H1 (cell line): Measurements from ENCODE around the gene ATP2A3. TPM values are rescaled to one million over a fixed set of nuclear protein-coding genes. Genes with fewer than 3 reads are reported as not detected.

ENCODE experiments used
- CTCF ChIA-PET: fragments of 300-600 bp; sonication (Branson Sonifier 250); formaldehyde crosslinking; loops from one replicate; lab custom pipeline; 2021; ENCODE audit not compliant: partially characterized antibody; lab: Charles Lee
- POLR2A ChIA-PET: fragments of 300-600 bp; sonication (Branson Sonifier 250); formaldehyde crosslinking; loops from one replicate; lab custom pipeline; 2021; ENCODE audit warnings: inconsistent platforms; ENCODE audit not compliant: partially characterized antibody; lab: Charles Lee
- DNase-seq, 2 experiments: peaks; one replicate each; pipeline versions ENCODE4 v3.0.0 to v3.0.0-alpha.2; 2010 to 2022; ENCODE audit warnings: low spot score in 2 of 2, low read depth in 1 of 2, mixed read lengths in 1 of 2
- FAIRE-seq: peaks from 2 replicates; lab custom pipeline; 2011; peaks lifted over from hg19 to GRCh38; lab: Jason Lieb, UNC
- H2AFZ ChIP-seq: 2 replicates; pipeline ENCODE4 v1.8.1; 2012; ENCODE audit warnings: low read length, inconsistent platforms
- H2AK5ac ChIP-seq: 2 replicates; pipeline ENCODE4 v1.6.1; 2013; ENCODE audit warnings: low read depth, low read length
- H2BK120ac ChIP-seq: replicated peaks from 2 replicates; pipeline ENCODE3; 2013; ENCODE audit warnings: low read depth, low read length, inconsistent platforms
- H2BK12ac ChIP-seq: 2 replicates; pipeline ENCODE4 v1.6.1; 2013; ENCODE audit warnings: low read depth, low read length
- H2BK15ac ChIP-seq: 2 replicates; pipeline ENCODE4 v1.6.1; 2013; ENCODE audit warnings: low read length
- H2BK20ac ChIP-seq: 2 replicates; pipeline ENCODE4 v1.6.1; 2013; ENCODE audit warnings: low read length
- H2BK5ac ChIP-seq: 2 replicates; pipeline ENCODE4 v1.6.1; 2013; ENCODE audit warnings: low read depth, low read length
- H3K14ac ChIP-seq: 2 replicates; pipeline ENCODE4 v1.6.1; 2013; ENCODE audit warnings: inconsistent platforms; ENCODE audit not compliant: insufficient read length
- H3K18ac ChIP-seq: 2 replicates; pipeline ENCODE4 v1.6.1; 2013; ENCODE audit warnings: low read length; ENCODE audit errors: extremely low read depth
- H3K23ac ChIP-seq: 2 replicates; pipeline ENCODE4 v1.6.1; 2013; ENCODE audit warnings: inconsistent platforms; ENCODE audit not compliant: insufficient read length
- H3K23me2 ChIP-seq: 2 replicates; pipeline ENCODE4 v1.6.1; 2013; ENCODE audit warnings: low read depth, low read length
- H3K27ac ChIP-seq: 2 replicates; pipeline ENCODE4 v1.6.1; 2011; ENCODE audit warnings: low read depth, low read length, inconsistent platforms
- H3K27me3 ChIP-seq, 4 experiments: replicated peaks in 1 of 4; 1 replicate in 1 of 4; 2 replicates in 3 of 4; pipeline versions ENCODE4 v1.6.1 to v1.8.1; 2011 to 2013; ENCODE audit warnings: low read length in 3 of 4, mild to moderate bottlenecking in 3 of 4, inconsistent platforms in 2 of 4, mixed read lengths in 2 of 4, moderate library complexity in 1 of 4; ENCODE audit not compliant: control insufficient read depth in 3 of 4, insufficient read depth in 3 of 4; ENCODE audit errors: extremely low read depth in 1 of 4
- H3K36me3 ChIP-seq, 4 experiments: 2 replicates each; pipeline versions ENCODE4 v1.6.1 to v1.8.1; 2011 to 2013; ENCODE audit warnings: mild to moderate bottlenecking in 4 of 4, low read length in 3 of 4, moderate library complexity in 2 of 4, control low read depth in 1 of 4, inconsistent platforms in 1 of 4; ENCODE audit not compliant: insufficient read depth in 4 of 4, control insufficient read depth in 2 of 4
- H3K4ac ChIP-seq: replicated peaks from 2 replicates; pipeline ENCODE3; 2013; ENCODE audit warnings: low read length, low read depth, mixed read lengths, inconsistent platforms; ENCODE audit not compliant: insufficient read length
- H3K4me1 ChIP-seq, 4 experiments: replicated peaks in 1 of 4; 1 replicate in 1 of 4; 2 replicates in 3 of 4; pipeline versions ENCODE4 v1.6.1 to v1.8.1; 2011 to 2013; ENCODE audit warnings: low read length in 3 of 4, inconsistent platforms in 2 of 4, mixed read lengths in 1 of 4; ENCODE audit not compliant: insufficient read depth in 4 of 4, control insufficient read depth in 3 of 4
- H3K4me2 ChIP-seq, 2 experiments: 2 replicates each; pipeline versions ENCODE4 v1.6.1 to v1.8.1; 2011 to 2013; ENCODE audit warnings: low read depth in 2 of 2, low read length in 2 of 2, control low read depth in 1 of 2, inconsistent platforms in 1 of 2, mild to moderate bottlenecking in 1 of 2; ENCODE audit not compliant: insufficient read depth in 1 of 2
- H3K4me3 ChIP-seq, 4 experiments: fragments of 200-600, 300-600 bp in 1 of 4; sonication (generic), shearing (Covaris generic), sonication (Bioruptor Twin) in 1 of 4; 2 replicates each; pipeline versions ENCODE4 v1.5.1 to v1.8.1; 2011 to 2016; ENCODE audit warnings: low read length in 4 of 4, low read depth in 3 of 4, control low read depth in 2 of 4, inconsistent platforms in 2 of 4, mild to moderate bottlenecking in 2 of 4, mixed read lengths in 1 of 4, moderate library complexity in 1 of 4; ENCODE audit not compliant: insufficient read depth in 2 of 4; ENCODE audit errors: extremely low read depth in 1 of 4
- H3K56ac ChIP-seq: replicated peaks from 2 replicates; pipeline ENCODE3; 2013; ENCODE audit warnings: low read depth, mild to moderate bottlenecking, mixed read lengths, low read length, inconsistent platforms; ENCODE audit not compliant: insufficient read length
- H3K79me1 ChIP-seq: 2 replicates; pipeline ENCODE4 v1.6.1; 2013; ENCODE audit warnings: low read depth, low read length, control low read depth
- H3K79me2 ChIP-seq, 2 experiments: 2 replicates each; pipeline versions ENCODE4 v1.6.1 to v1.8.1; 2012 to 2013; ENCODE audit warnings: low read length in 2 of 2, mild to moderate bottlenecking in 2 of 2, inconsistent platforms in 1 of 2; ENCODE audit not compliant: insufficient read depth in 2 of 2, control insufficient read depth in 1 of 2
- H3K9ac ChIP-seq, 4 experiments: replicated peaks in 1 of 4; 1 replicate in 1 of 4; 2 replicates in 3 of 4; pipeline versions ENCODE4 v1.6.1 to v1.8.1; 2011 to 2013; ENCODE audit warnings: low read depth in 3 of 4, low read length in 3 of 4, control low read depth in 2 of 4, mild to moderate bottlenecking in 2 of 4, moderate library complexity in 2 of 4, inconsistent platforms in 1 of 4; ENCODE audit errors: extremely low read depth in 1 of 4
- H3K9me3 ChIP-seq, 2 experiments: 2 replicates each; pipeline versions ENCODE4 v1.6.1 to v1.8.1; 2012 to 2013; ENCODE audit warnings: mild to moderate bottlenecking in 2 of 2, moderate library complexity in 2 of 2, control low read depth in 1 of 2, inconsistent platforms in 1 of 2, low read depth in 1 of 2, low read length in 1 of 2, mixed read lengths in 1 of 2; ENCODE audit not compliant: insufficient read depth in 2 of 2
- H4K20me1 ChIP-seq, 2 experiments: replicated peaks in 1 of 2; 2 replicates each; pipeline versions ENCODE3 to v1.8.1; 2011 to 2013; ENCODE audit warnings: inconsistent platforms in 2 of 2, low read length in 2 of 2, mild to moderate bottlenecking in 1 of 2; ENCODE audit not compliant: insufficient read depth in 2 of 2, control insufficient read depth in 1 of 2
- H4K5ac ChIP-seq: 2 replicates; pipeline ENCODE4 v1.6.1; 2013; ENCODE audit warnings: low read length, low read depth, mixed read lengths, inconsistent platforms; ENCODE audit not compliant: insufficient read length
- H4K8ac ChIP-seq: 2 replicates; pipeline ENCODE4 v1.8.0; 2013; ENCODE audit warnings: mild to moderate bottlenecking, moderate library complexity, low read length, inconsistent platforms; ENCODE audit not compliant: insufficient read depth; ENCODE audit errors: extremely low read depth
- H4K91ac ChIP-seq: replicated peaks from 2 replicates; pipeline ENCODE3; 2013; ENCODE audit warnings: low read length, mixed read lengths, inconsistent platforms; ENCODE audit not compliant: insufficient read length
- ATF2 ChIP-seq: IDR thresholded peaks from 2 replicates; pipeline ENCODE4 v1.6.1; 2012; ENCODE audit warnings: low read length, inconsistent platforms
- EP300 ChIP-seq, 2 experiments: IDR thresholded peaks; 1 replicate in 1 of 2; 2 replicates in 1 of 2; pipeline ENCODE4 v1.6.1; 2011 to 2012; ENCODE audit warnings: low read depth in 2 of 2, low read length in 2 of 2, mild to moderate bottlenecking in 2 of 2, borderline replicate concordance in 1 of 2, inconsistent platforms in 1 of 2, moderate library complexity in 1 of 2
- FOSL1 ChIP-seq: IDR thresholded peaks from 2 replicates; pipeline ENCODE4 v1.6.1; 2011; ENCODE audit warnings: mild to moderate bottlenecking, low read depth, low read length, moderate library complexity; ENCODE audit not compliant: insufficient read depth
- KDM4A ChIP-seq: IDR thresholded peaks from one replicate; pipeline ENCODE4 v1.7.1; 2012; ENCODE audit warnings: low read depth, mild to moderate bottlenecking, moderate library complexity, low read length, inconsistent platforms; ENCODE audit not compliant: severe bottlenecking
- MAFK ChIP-seq: IDR thresholded peaks from 2 replicates; pipeline ENCODE4 v1.6.1; 2012; ENCODE audit warnings: low read depth, mild to moderate bottlenecking, improper control_type of control experiment, low read length
- RAD21 ChIP-seq, 2 experiments: IDR thresholded peaks in 1 of 2; conservative IDR thresholded peaks in 1 of 2; 2 replicates each; pipeline ENCODE4 v1.6.1; 2011; ENCODE audit warnings: low read depth in 2 of 2, low read length in 2 of 2, improper control_type of control experiment in 1 of 2, inconsistent platforms in 1 of 2, mild to moderate bottlenecking in 1 of 2, moderate library complexity in 1 of 2
- RXRA ChIP-seq: IDR thresholded peaks from 2 replicates; pipeline ENCODE4 v1.6.1; 2011; ENCODE audit warnings: low read depth, mild to moderate bottlenecking, low read length, moderate library complexity; ENCODE audit not compliant: insufficient read depth
- SAP30 ChIP-seq: fragments of 300-600 bp; sonication (generic); IDR thresholded peaks from 2 replicates; pipeline ENCODE4 v1.7.1; 2012; ENCODE audit warnings: low read length, moderate library complexity, mild to moderate bottlenecking, inconsistent platforms; ENCODE audit not compliant: insufficient read depth, insufficient replicate concordance
- SIN3A ChIP-seq, 2 experiments: IDR thresholded peaks in 1 of 2; conservative IDR thresholded peaks in 1 of 2; 2 replicates each; pipeline ENCODE4 v1.6.1; 2011 to 2012; ENCODE audit warnings: low read length in 2 of 2, improper control_type of control experiment in 1 of 2, low read depth in 1 of 2, mild to moderate bottlenecking in 1 of 2
- SRF ChIP-seq: IDR thresholded peaks from 2 replicates; pipeline ENCODE4 v1.6.1; 2011; ENCODE audit warnings: mild to moderate bottlenecking, low read depth, low read length, moderate library complexity
- WGBS, 2 experiments: shearing (Covaris generic) in 1 of 2; methylation state at CpG; one replicate each; pipeline versions ENCODE4 v1.1.6 to v1.1.7; 2013 to 2015; ENCODE audit warnings: low lambda C conversion rate in 2 of 2, mixed read lengths in 2 of 2, inconsistent platforms in 1 of 2, low coverage in 1 of 2, missing lambda C conversion rate in 1 of 2; ENCODE audit not compliant: insufficient replicate concordance in 2 of 2, insufficient coverage in 1 of 2, insufficient read length in 1 of 2; ENCODE audit errors: extremely low coverage in 1 of 2, missing lambda C conversion rate in 1 of 2; 5-methylcytosine and 5-hydroxymethylcytosine counted together
- polyA plus RNA-seq, 7 experiments: library from polyadenylated mRNA; depleted of rRNA in 3 of 7; stranded (reverse) in 5 of 7; unstranded in 2 of 7; fragments of >200 nt in 5 of 7; fragments of 200-250 nt in 2 of 7; gene quantifications; 1 replicate in 5 of 7; 2 replicates in 1 of 7; 4 replicates in 1 of 7; pipeline versions ENCODE4 v1.2.1 to v1.2.3, GENCODE V29; 2011 to 2013; ENCODE audit warnings: missing spikeins in 2 of 7, mixed read lengths in 2 of 7
- total RNA-seq: library from RNA; stranded (reverse); fragmentation: NEBNext Ultra II Directional; extraction: Animal tissue kit (Norgen Biotek cat#: 25700); gene quantifications from 2 replicates; pipeline ENCODE4 v1.2.1, GENCODE V29; 2021

The ATP2A3 gene
- total and polyA plus RNA-seq, 2 of the 8 experiments (the other 6 are each of a cell fraction or from before 2014, with no cell fraction given) = 18.4 to 32.5 TPM

GRCh38 chr17:3985846-3986245 is 21.6 kb upstream of the ATP2A3 start:
- H3K36me3 ChIP-seq = no peaks in the 10 kb centered on the region
- H2BK120ac ChIP-seq = no peak overlapping the region
- H3K14ac ChIP-seq = no peak overlapping the region
- 0 out of 2 replicates have a peak overlapping the region, but pooled peaks have one; percentile 46 for H2BK15ac ChIP-seq
- no peak overlapping the region for H2BK20ac ChIP-seq
- no peak overlapping the region for H3K9ac ChIP-seq
- H4K91ac ChIP-seq = peak overlapping the region; percentile 46
- no peak overlapping the region for H2AK5ac ChIP-seq
- H3K18ac ChIP-seq = no peak overlapping the region
- no peak overlapping the region for H2BK12ac ChIP-seq
- H3K4me2 ChIP-seq = no peak overlapping the region
- 83% methylated on average over 14 of the region's 14 CpGs; no CpG with 5 or more reads in 1 of the 2 experiments for WGBS, 2 experiments
- no peak overlapping the region for H3K4me3 ChIP-seq
- H3K23me2 ChIP-seq = no peaks in the 10 kb centered on the region
- DNase-seq = no peak
- H3K23ac ChIP-seq = no peak overlapping the region
- H3K4ac ChIP-seq = no peak overlapping the region
- no peak for FAIRE-seq
- no peaks in the 10 kb centered on the region for H3K9me3 ChIP-seq
- H3K27me3 ChIP-seq = no peaks in the 10 kb centered on the region
- H3K56ac ChIP-seq = no peak overlapping the region
- no peaks in the 10 kb centered on the region for H3K79me1 ChIP-seq
- ChIA-PET POLR2A (interaction anchor here (0.6 to 1.6 kb wide), 3 partner anchors 16 to 25 kb away, joined by 3 to 6 read pairs (median 4); no protein-coding TSS in a partner anchor), CTCF (interaction anchor here (0.6 to 2.3 kb wide), 4 partner anchors 12 to 72 kb away, joined by 3 to 7 read pairs (median 4); no protein-coding TSS in a partner anchor)
- H4K8ac ChIP-seq = no peak overlapping the region; the same call in 1 of the 2 replicates
- no peaks in the 10 kb centered on the region for H3K79me2 ChIP-seq
- H3K27ac ChIP-seq = no peak overlapping the region
- H3K4me1 ChIP-seq = peaks cover 4 to 20% (median 9%) of the 10 kb centered on the region in 4 experiments
- no peak overlapping the region for H4K5ac ChIP-seq
- no peak overlapping the region for H2AFZ ChIP-seq
- no peak overlapping the region for H2BK5ac ChIP-seq
- H4K20me1 ChIP-seq = no peaks in the 10 kb centered on the region
- no peak for TF ChIP-seq EP300 (IDR thresholded peaks at IDR 0.05; ENCODE audit: borderline replicate concordance in 1 of 2, low read depth in 2 of 2, low read length in 2 of 2)
- TF ChIP-seq ATF2 = no peak
- TF ChIP-seq SRF = no peak
- no peak for TF ChIP-seq MAFK
- TF ChIP-seq RXRA = no peak
- TF ChIP-seq SIN3A (conservative IDR thresholded peaks at IDR 0.05 in 1 of 2, IDR thresholded peaks at IDR 0.05 in 1 of 2; ENCODE audit: low read depth in 1 of 2, low read length in 2 of 2) = no peak
- no peak for TF ChIP-seq RAD21 (IDR thresholded peaks at IDR 0.05 in 1 of 2, conservative IDR thresholded peaks at IDR 0.05 in 1 of 2; ENCODE audit: low read depth in 2 of 2, low read length in 2 of 2)
- TF ChIP-seq FOSL1 = no peak
- TF ChIP-seq SAP30 = no peak
- TF ChIP-seq KDM4A = no peak
